IgD-negative memory B cell (primary cell): Measurements from ENCODE around the gene SLC5A6. TPM values are rescaled to one million over a fixed set of nuclear protein-coding genes. Genes with fewer than 3 reads are reported as not detected.

Source experiments
- H3K27ac Mint-ChIP-seq, 3 donors: one replicate each; pipeline ENCODE4 v1.8.0; 2020 to 2022; ENCODE audit warnings: mild to moderate bottlenecking in 3 of 3, mixed read lengths in 3 of 3, moderate library complexity in 1 of 3
- H3K27me3 Mint-ChIP-seq: one replicate; pipeline ENCODE4 v1.8.0; 2021; ENCODE audit warnings: mixed read lengths
- H3K36me3 Mint-ChIP-seq: one replicate; pipeline ENCODE4 v1.8.0; 2020; ENCODE audit warnings: mild to moderate bottlenecking, mixed read lengths
- H3K4me1 Mint-ChIP-seq, 3 donors: one replicate each; pipeline ENCODE4 v1.8.0; 2020 to 2022; ENCODE audit warnings: mixed read lengths in 3 of 3, mild to moderate bottlenecking in 1 of 3
- H3K4me3 Mint-ChIP-seq, 4 donors: one replicate each; pipeline ENCODE4 v1.8.0; 2020 to 2022; ENCODE audit warnings: mild to moderate bottlenecking in 4 of 4, mixed read lengths in 4 of 4, moderate library complexity in 3 of 4
- H3K9me3 Mint-ChIP-seq, 3 donors: one replicate each; pipeline ENCODE4 v1.8.0; 2020 to 2021; ENCODE audit warnings: mixed read lengths in 3 of 3, mild to moderate bottlenecking in 1 of 3
- polyA plus RNA-seq: library from polyadenylated mRNA; unstranded; fragments of 300-500 nt; fragmentation: Illumina TruSeq; gene quantifications from one replicate; pipeline ENCODE4 v1.2.3, GENCODE V29; 2021

The SLC5A6 gene
- polyA plus RNA-seq, 1 donor from 2014 or later: 20.3 TPM

GRCh38 chr2:27243391-27244130, 31.5 kb upstream of the SLC5A6 start:
- H3K36me3 Mint-ChIP-seq: peaks cover 4% of the 10 kb centered on the region
- H3K27me3 Mint-ChIP-seq: no peaks in the 10 kb centered on the region
- no peaks in the 10 kb centered on the region for H3K4me1 Mint-ChIP-seq
- no peak overlapping the region for H3K27ac Mint-ChIP-seq
- no peaks in the 10 kb centered on the region for H3K9me3 Mint-ChIP-seq
- H3K4me3 Mint-ChIP-seq: no peak overlapping the region

- Mint-ChIP-seq H3K9me3 (no peaks in the 10 kb centered on the region), H3K4me3 (no peak overlapping the region), H3K27me3 (no peaks in the 10 kb centered on the region), H3K36me3 (peaks cover 4% of the 10 kb centered on the region), H3K4me1 (peaks cover 0 to under 1% (median 0%) of the 10 kb centered on the region in 3 donors), H3K27ac (no peak overlapping the region)
Observed at GRCh38 chr2:27242614-27242951, 30.5 kb upstream of the SLC5A6 start.

- H3K27me3 Mint-ChIP-seq: no peaks in the 10 kb centered on the region
- no peak overlapping the region for H3K27ac Mint-ChIP-seq
- peaks cover 4% of the 10 kb centered on the region for H3K36me3 Mint-ChIP-seq
- no peaks in the 10 kb centered on the region for H3K9me3 Mint-ChIP-seq
- H3K4me1 Mint-ChIP-seq: peaks cover 0 to 2% (median 0%) of the 10 kb centered on the region in 3 donors
- no peak overlapping the region for H3K4me3 Mint-ChIP-seq
Observed at GRCh38 chr2:27241761-27242613, 29.9 kb upstream of the SLC5A6 start.

- Mint-ChIP-seq H3K9me3 (no peaks in the 10 kb centered on the region), H3K27me3 (no peaks in the 10 kb centered on the region), H3K36me3 (peaks cover 4% of the 10 kb centered on the region), H3K27ac (no peak overlapping the region), H3K4me3 (no peak overlapping the region), H3K4me1 (peaks cover 0 to 2% (median 0%) of the 10 kb centered on the region in 3 donors)
Observed at GRCh38 chr2:27240406-27240805, 28.3 kb upstream of the SLC5A6 start.

GRCh38 chr2:27238976-27239375, 26.9 kb upstream of the SLC5A6 start:
- H3K9me3 Mint-ChIP-seq: no peaks in the 10 kb centered on the region

GRCh38 chr2:27237341-27237945, 25.4 kb upstream of the SLC5A6 start:
- H3K9me3 Mint-ChIP-seq: no peaks in the 10 kb centered on the region
- no peak overlapping the region for H3K27ac Mint-ChIP-seq
- H3K27me3 Mint-ChIP-seq: no peaks in the 10 kb centered on the region
- peaks cover 10% of the 10 kb centered on the region for H3K36me3 Mint-ChIP-seq
- peaks cover 0 to 2% (median 0%) of the 10 kb centered on the region in 3 donors for H3K4me1 Mint-ChIP-seq
- H3K4me3 Mint-ChIP-seq: no peak overlapping the region

More at GRCh38 chr2:27238976-27239375, 26.9 kb upstream of the SLC5A6 start:
- Mint-ChIP-seq H3K4me3 (no peak overlapping the region), H3K4me1 (peaks cover 0 to 2% (median 0%) of the 10 kb centered on the region in 3 donors), H3K27me3 (no peaks in the 10 kb centered on the region), H3K27ac (no peak overlapping the region), H3K36me3 (peaks cover 5% of the 10 kb centered on the region)

GRCh38 chr2:27236626-27237025, 24.6 kb upstream of the SLC5A6 start:
- Mint-ChIP-seq H3K27ac (no peak overlapping the region), H3K36me3 (peaks cover 10% of the 10 kb centered on the region), H3K27me3 (no peaks in the 10 kb centered on the region), H3K4me1 (peaks cover 0 to 2% (median 0%) of the 10 kb centered on the region in 3 donors), H3K9me3 (no peaks in the 10 kb centered on the region), H3K4me3 (no peak overlapping the region)

- H3K27ac Mint-ChIP-seq: no peak overlapping the region
- peaks cover 10% of the 10 kb centered on the region for H3K36me3 Mint-ChIP-seq
- no peaks in the 10 kb centered on the region for H3K27me3 Mint-ChIP-seq
- no peaks in the 10 kb centered on the region for H3K9me3 Mint-ChIP-seq
- H3K4me3 Mint-ChIP-seq: no peak overlapping the region
- H3K4me1 Mint-ChIP-seq: peaks cover 0 to 2% (median 0%) of the 10 kb centered on the region in 3 donors
Observed at GRCh38 chr2:27236136-27236535, 24.1 kb upstream of the SLC5A6 start.

GRCh38 chr2:27233341-27233740, 21.3 kb upstream of the SLC5A6 start:
- H3K9me3 Mint-ChIP-seq: no peaks in the 10 kb centered on the region
- H3K4me3 Mint-ChIP-seq: no peak overlapping the region
- peaks cover 8% of the 10 kb centered on the region for H3K36me3 Mint-ChIP-seq
- H3K27ac Mint-ChIP-seq: no peak overlapping the region
- peaks cover 0 to 2% (median 0%) of the 10 kb centered on the region in 3 donors for H3K4me1 Mint-ChIP-seq
- no peaks in the 10 kb centered on the region for H3K27me3 Mint-ChIP-seq

GRCh38 chr2:27231921-27232320, 19.9 kb upstream of the SLC5A6 start:
- H3K36me3 Mint-ChIP-seq: peaks cover 11% of the 10 kb centered on the region
- peak overlapping the region in 1 of 3 donors; percentile 62 for H3K27ac Mint-ChIP-seq
- H3K4me3 Mint-ChIP-seq: no peak overlapping the region
- H3K4me1 Mint-ChIP-seq: no peaks in the 10 kb centered on the region
- H3K27me3 Mint-ChIP-seq: no peaks in the 10 kb centered on the region
- no peaks in the 10 kb centered on the region for H3K9me3 Mint-ChIP-seq

GRCh38 chr2:27227501-27227900, 15.4 kb upstream of the SLC5A6 start:
- Mint-ChIP-seq H3K27ac (no peak overlapping the region), H3K27me3 (no peaks in the 10 kb centered on the region), H3K4me3 (no peak overlapping the region), H3K9me3 (no peaks in the 10 kb centered on the region), H3K4me1 (no peaks in the 10 kb centered on the region), H3K36me3 (peaks cover 9% of the 10 kb centered on the region)

- Mint-ChIP-seq H3K4me3 (no peak overlapping the region), H3K36me3 (peaks cover 11% of the 10 kb centered on the region), H3K27me3 (no peaks in the 10 kb centered on the region), H3K4me1 (no peaks in the 10 kb centered on the region), H3K27ac (no peak overlapping the region), H3K9me3 (no peaks in the 10 kb centered on the region)
Observed at GRCh38 chr2:27225526-27225925, 13.5 kb upstream of the SLC5A6 start.

GRCh38 chr2:27223416-27223815, 11.3 kb upstream of the SLC5A6 start:
- Mint-ChIP-seq H3K36me3 (peaks cover 11% of the 10 kb centered on the region), H3K4me1 (peaks cover 5 to 8% (median 6%) of the 10 kb centered on the region in 3 donors), H3K27me3 (no peaks in the 10 kb centered on the region), H3K9me3 (no peaks in the 10 kb centered on the region), H3K4me3 (no peak overlapping the region), H3K27ac (no peak overlapping the region)

- H3K27ac Mint-ChIP-seq: peak overlapping the region in 1 of 3 donors; percentile 43
Observed at GRCh38 chr2:27222407-27222806, 10.3 kb upstream of the SLC5A6 start.

GRCh38 chr2:27221166-27221565, 9.1 kb upstream of the SLC5A6 start:
- Mint-ChIP-seq H3K27ac (peak overlapping the region in 1 of 3 donors; percentile 33), H3K36me3 (peaks cover 6% of the 10 kb centered on the region), H3K4me1 (peaks cover 13 to 22% (median 20%) of the 10 kb centered on the region in 3 donors), H3K4me3 (peak overlapping the region in 1 of 4 donors; percentile 28), H3K9me3 (no peaks in the 10 kb centered on the region), H3K27me3 (no peaks in the 10 kb centered on the region)

More at GRCh38 chr2:27222407-27222806, 10.3 kb upstream of the SLC5A6 start:
- Mint-ChIP-seq H3K9me3 (no peaks in the 10 kb centered on the region), H3K27me3 (no peaks in the 10 kb centered on the region), H3K4me3 (no peak overlapping the region), H3K36me3 (peaks cover 8% of the 10 kb centered on the region), H3K4me1 (peaks cover 13 to 14% (median 13%) of the 10 kb centered on the region in 3 donors)
